Measurements from ENCODE around the gene BAD.
"Not testable (repeated sequence)": the region's sequence is repeated elsewhere in the genome, so short reads cannot be mapped to it uniquely, and the experiment has no call there.

The BAD gene

GRCh38 chr11:64314146-64314804 is 29.8 kb upstream of the BAD start:
- TF ChIP-seq EZH2phosphoT487 (IDR thresholded peaks at IDR 0.05; ENCODE audit: low read length): no peak
- no peak for TF ChIP-seq EZH2 (optimal IDR thresholded peaks at IDR 0.05; ENCODE audit: low read depth, low read length)
- TF ChIP-seq, protein P1, sequence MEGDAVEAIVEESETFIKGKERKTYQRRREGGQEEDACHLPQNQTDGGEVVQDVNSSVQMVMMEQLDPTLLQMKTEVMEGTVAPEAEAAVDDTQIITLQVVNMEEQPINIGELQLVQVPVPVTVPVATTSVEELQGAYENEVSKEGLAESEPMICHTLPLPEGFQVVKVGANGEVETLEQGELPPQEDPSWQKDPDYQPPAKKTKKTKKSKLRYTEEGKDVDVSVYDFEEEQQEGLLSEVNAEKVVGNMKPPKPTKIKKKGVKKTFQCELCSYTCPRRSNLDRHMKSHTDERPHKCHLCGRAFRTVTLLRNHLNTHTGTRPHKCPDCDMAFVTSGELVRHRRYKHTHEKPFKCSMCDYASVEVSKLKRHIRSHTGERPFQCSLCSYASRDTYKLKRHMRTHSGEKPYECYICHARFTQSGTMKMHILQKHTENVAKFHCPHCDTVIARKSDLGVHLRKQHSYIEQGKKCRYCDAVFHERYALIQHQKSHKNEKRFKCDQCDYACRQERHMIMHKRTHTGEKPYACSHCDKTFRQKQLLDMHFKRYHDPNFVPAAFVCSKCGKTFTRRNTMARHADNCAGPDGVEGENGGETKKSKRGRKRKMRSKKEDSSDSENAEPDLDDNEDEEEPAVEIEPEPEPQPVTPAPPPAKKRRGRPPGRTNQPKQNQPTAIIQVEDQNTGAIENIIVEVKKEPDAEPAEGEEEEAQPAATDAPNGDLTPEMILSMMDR (IDR thresholded peaks at IDR 0.05; ENCODE audit: low read length): peak; percentile 16; the same call in 1 of the 2 replicates
- Histone ChIP-seq H3K36me3 (replicated peaks; ENCODE audit: insufficient read depth, low read length) (no peaks in the 10 kb centered on the region), H4K20me1 (ENCODE audit: insufficient read depth, low read length) (no peaks in the 10 kb centered on the region), H2AFZ (ENCODE audit: low read length) (no peak overlapping the region), H3K27ac (ENCODE audit: low read length) (no peak overlapping the region), H3K79me2 (ENCODE audit: low read length) (peaks cover 73% of the 10 kb centered on the region), H3K9ac (ENCODE audit: low read length) (no peak overlapping the region), H3F3A (ENCODE audit: insufficient read depth, low read length) (peaks cover 38% of the 10 kb centered on the region), H3K9me2 (replicated peaks; ENCODE audit: insufficient read depth, low read length) (no peaks in the 10 kb centered on the region), H3K4me3 (ENCODE audit: low read length) (no peak overlapping the region), H3K4me2 (ENCODE audit: low read depth, low read length) (no peak overlapping the region), H3K9me3 (replicated peaks; ENCODE audit: insufficient read depth, low read length) (no peaks in the 10 kb centered on the region), H3K27me3 (replicated peaks; ENCODE audit: insufficient read depth, low read length) (no peaks in the 10 kb centered on the region), H3K4me1 (ENCODE audit: low read length) (peaks cover 5% of the 10 kb centered on the region)
- DNase-seq: no peak

GRCh38 chr11:64313491-64314145 is 29.2 kb upstream of the BAD start:
- Histone ChIP-seq H3K9me3 (replicated peaks; ENCODE audit: insufficient read depth, low read length) (no peaks in the 10 kb centered on the region), H3K4me1 (ENCODE audit: low read length) (no peaks in the 10 kb centered on the region), H2AFZ (ENCODE audit: low read length) (no peak overlapping the region), H3K79me2 (ENCODE audit: low read length) (peaks cover 70% of the 10 kb centered on the region), H3K9me2 (replicated peaks; ENCODE audit: insufficient read depth, low read length) (no peaks in the 10 kb centered on the region), H3K27me3 (replicated peaks; ENCODE audit: insufficient read depth, low read length) (no peaks in the 10 kb centered on the region), H4K20me1 (ENCODE audit: insufficient read depth, low read length) (no peaks in the 10 kb centered on the region), H3K4me3 (ENCODE audit: low read length) (no peak overlapping the region), H3K36me3 (replicated peaks; ENCODE audit: insufficient read depth, low read length) (no peaks in the 10 kb centered on the region), H3K9ac (ENCODE audit: low read length) (no peak overlapping the region), H3F3A (ENCODE audit: insufficient read depth, low read length) (peaks cover 33% of the 10 kb centered on the region), H3K27ac (ENCODE audit: low read length) (no peak overlapping the region), H3K4me2 (ENCODE audit: low read depth, low read length) (no peak overlapping the region)
- TF ChIP-seq, protein P1 (IDR thresholded peaks at IDR 0.05; ENCODE audit: low read length): no peak
- no peak for TF ChIP-seq EZH2phosphoT487 (IDR thresholded peaks at IDR 0.05; ENCODE audit: low read length)
- no peak for TF ChIP-seq EZH2 (optimal IDR thresholded peaks at IDR 0.05; ENCODE audit: low read depth, low read length)
- no peak for DNase-seq

DNA sequence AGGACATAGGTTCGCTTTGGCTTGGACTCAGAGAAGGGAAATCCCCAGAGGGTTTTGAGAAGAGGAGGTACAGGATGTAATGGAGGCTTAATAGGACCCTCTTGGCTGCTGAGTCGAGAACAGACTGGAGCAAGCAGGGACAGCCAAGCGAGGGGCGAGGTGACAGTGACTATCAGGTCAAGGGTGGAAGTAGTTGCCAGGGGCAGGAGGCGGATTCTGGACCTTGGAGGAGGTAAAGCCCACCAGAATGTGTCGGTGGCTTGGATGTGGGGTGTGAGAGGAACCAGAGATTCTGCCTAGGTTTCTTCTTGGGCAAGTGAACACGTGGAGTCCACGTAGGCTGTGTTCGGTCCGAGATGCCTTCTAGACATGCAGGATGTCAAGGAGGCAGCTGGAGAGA is 28.5 kb upstream of the BAD start:
- Histone ChIP-seq H3F3A (ENCODE audit: insufficient read depth, low read length) (peaks cover 29% of the 10 kb centered on the region), H3K4me1 (ENCODE audit: low read length) (no peaks in the 10 kb centered on the region), H4K20me1 (ENCODE audit: insufficient read depth, low read length) (no peaks in the 10 kb centered on the region), H3K27ac (ENCODE audit: low read length) (no peak overlapping the region), H3K36me3 (replicated peaks; ENCODE audit: insufficient read depth, low read length) (no peaks in the 10 kb centered on the region), H3K27me3 (replicated peaks; ENCODE audit: insufficient read depth, low read length) (no peaks in the 10 kb centered on the region), H3K4me3 (ENCODE audit: low read length) (no peak overlapping the region), H2AFZ (ENCODE audit: low read length) (no peak overlapping the region), H3K9me3 (replicated peaks; ENCODE audit: insufficient read depth, low read length) (no peaks in the 10 kb centered on the region), H3K9ac (ENCODE audit: low read length) (no peak overlapping the region), H3K4me2 (ENCODE audit: low read depth, low read length) (no peak overlapping the region), H3K9me2 (replicated peaks; ENCODE audit: insufficient read depth, low read length) (no peaks in the 10 kb centered on the region), H3K79me2 (ENCODE audit: low read length) (peaks cover 72% of the 10 kb centered on the region)
- TF ChIP-seq, protein P1 (IDR thresholded peaks at IDR 0.05; ENCODE audit: low read length): no peak
- TF ChIP-seq EZH2 (optimal IDR thresholded peaks at IDR 0.05; ENCODE audit: low read depth, low read length) (no peak), EZH2phosphoT487 (IDR thresholded peaks at IDR 0.05; ENCODE audit: low read length) (no peak)
- no peak for DNase-seq

GRCh38 chr11:64307795-64308194 is 23.3 kb upstream of the BAD start:
- H3K27ac ChIP-seq (ENCODE audit: low read length); H3K36me3 ChIP-seq (replicated peaks; ENCODE audit: insufficient read depth, low read length); H4K20me1 ChIP-seq (ENCODE audit: insufficient read depth, low read length); H3K4me3 ChIP-seq (ENCODE audit: low read length); DNase-seq; H3K9me3 ChIP-seq (replicated peaks; ENCODE audit: insufficient read depth, low read length); H3K27me3 ChIP-seq (replicated peaks; ENCODE audit: insufficient read depth, low read length); H2AFZ ChIP-seq (ENCODE audit: low read length); H3K9me2 ChIP-seq (replicated peaks; ENCODE audit: insufficient read depth, low read length); H3K4me2 ChIP-seq (ENCODE audit: low read depth, low read length); H3K9ac ChIP-seq (ENCODE audit: low read length): not testable (repeated sequence)
- Histone ChIP-seq H3K79me2 (ENCODE audit: low read length) (peaks cover 55% of the 10 kb centered on the region), H3F3A (ENCODE audit: insufficient read depth, low read length) (peaks cover 24% of the 10 kb centered on the region), H3K4me1 (ENCODE audit: low read length) (peaks cover 18% of the 10 kb centered on the region)

Measured in MM.1S (cell line).